NT2/D1 (cell line): ENCODE results near the gene TMEM50B.

Experiments used
- SUZ12 ChIP-seq: IDR thresholded peaks from 2 replicates; pipeline ENCODE4 v1.6.1; 2011; ENCODE audit not compliant: insufficient read length, insufficient read depth; ENCODE audit errors: extremely low read depth
- YY1 ChIP-seq: IDR thresholded peaks from 2 replicates; pipeline ENCODE4 v1.6.1; 2011; ENCODE audit not compliant: insufficient read length, insufficient read depth
- ZNF274 ChIP-seq: IDR thresholded peaks from 2 replicates; pipeline ENCODE4 v1.6.1; 2011; ENCODE audit warnings: mild to moderate bottlenecking, low read depth, low read length

DNA sequence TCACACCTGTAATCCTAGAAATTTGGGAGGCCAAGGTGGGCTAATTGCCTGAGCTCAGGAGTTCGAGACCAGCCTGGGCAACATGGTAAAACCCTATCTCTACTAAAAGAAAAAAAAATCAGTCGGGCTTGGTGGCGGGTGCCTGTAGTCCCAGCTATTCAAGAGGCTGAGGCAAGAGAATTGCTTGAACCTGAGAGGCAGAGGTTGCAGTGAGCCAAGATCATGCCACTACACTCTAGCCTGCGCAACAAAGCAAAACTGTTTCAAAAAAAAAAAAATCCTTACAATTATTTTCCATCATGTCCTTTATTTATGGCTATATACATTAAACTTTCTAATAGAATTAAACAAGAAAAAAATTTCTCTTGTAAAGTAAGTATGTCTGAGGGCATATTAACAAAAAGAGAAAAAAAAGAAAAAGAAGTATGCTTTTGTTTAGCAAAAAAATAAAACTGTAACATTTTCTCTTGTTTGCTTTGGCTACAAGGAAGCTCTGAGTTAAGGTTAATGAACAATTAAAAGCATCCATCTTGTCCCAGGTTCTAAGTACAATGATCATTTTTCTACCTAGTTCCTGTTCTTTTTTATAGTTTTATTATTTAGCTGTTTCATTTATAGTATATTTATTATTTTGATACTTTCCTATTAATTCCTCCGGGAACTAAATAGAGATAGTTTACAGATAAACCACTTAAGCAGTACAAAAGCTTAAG, 18.1 kb downstream of the TMEM50B start:
- TF ChIP-seq YY1, result no peak
- TF ChIP-seq ZNF274, result no peak
- TF ChIP-seq SUZ12, result no peak
